NCI-H2107 treated with DMSO at 0.1 percent for 48 hours (cell line): ENCODE data around the gene ASPHD1.
"Not testable (repeated sequence)": the region's sequence is repeated elsewhere in the genome, so short reads cannot be mapped to it uniquely, and the experiment has no call there.

Experiments used
- DNase-seq: peaks from one replicate; lab custom pipeline; 2025; ENCODE audit not compliant: unreplicated experiment; lab: John Stamatoyannopoulos, UW

ASPHD1 gene

DNA sequence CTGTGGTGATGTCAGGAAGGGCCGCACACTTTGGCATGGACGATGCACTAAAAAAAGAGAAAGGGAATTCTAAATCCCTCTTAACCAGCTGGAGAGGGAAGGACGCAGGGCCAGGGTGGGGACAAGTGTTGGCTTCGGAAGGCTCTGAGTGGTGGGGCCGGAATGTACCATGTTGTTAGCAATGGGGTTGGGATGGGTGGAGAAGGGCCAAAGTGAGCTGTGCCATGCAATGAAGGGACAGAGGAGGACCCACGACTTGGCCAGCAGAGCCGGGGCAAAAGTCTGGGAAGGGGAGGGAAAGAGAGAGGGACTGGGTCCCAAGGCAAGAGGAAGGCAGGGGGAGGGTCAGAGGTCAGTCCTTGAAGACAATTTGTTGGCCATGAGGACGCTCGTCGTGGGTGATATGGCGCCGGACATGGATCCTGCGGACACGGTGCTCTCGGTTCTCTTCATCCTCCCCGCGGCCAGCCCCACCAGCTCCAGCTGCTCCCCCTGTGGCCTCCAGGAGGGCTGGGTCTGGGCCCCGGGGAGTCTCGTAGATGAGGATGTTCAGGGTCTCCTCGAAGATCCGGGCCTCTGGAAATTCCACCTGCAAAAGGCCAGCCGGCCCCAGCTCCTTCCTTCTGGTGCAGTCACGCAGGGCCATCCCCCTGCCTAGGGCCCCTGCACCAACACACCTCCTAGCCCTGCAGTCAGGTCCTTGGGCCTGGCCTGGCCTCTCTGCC, 6.4 kb downstream of the ASPHD1 start:
- no peak for DNase-seq

DNA sequence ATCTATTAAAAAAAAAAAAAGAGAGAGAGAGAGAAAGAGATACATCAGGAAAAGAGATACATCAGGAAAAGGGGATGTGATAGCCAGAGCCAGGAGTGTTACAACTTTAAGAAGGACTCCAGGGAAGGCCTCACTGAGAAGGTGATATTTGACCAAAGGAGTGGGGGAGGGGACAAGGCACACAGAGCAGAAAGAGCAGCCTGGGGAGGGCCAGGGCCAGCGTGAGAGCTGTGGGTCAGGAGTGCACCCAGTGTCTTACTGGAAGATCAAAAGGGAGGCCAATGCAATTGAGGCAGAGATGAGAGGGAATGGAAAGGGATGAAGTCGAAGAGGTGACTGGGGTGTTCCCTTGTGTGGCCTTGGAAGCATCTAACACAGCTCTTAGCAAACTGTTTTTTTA, 7.7 kb downstream of the ASPHD1 start:
- DNase-seq = no peak

DNA sequence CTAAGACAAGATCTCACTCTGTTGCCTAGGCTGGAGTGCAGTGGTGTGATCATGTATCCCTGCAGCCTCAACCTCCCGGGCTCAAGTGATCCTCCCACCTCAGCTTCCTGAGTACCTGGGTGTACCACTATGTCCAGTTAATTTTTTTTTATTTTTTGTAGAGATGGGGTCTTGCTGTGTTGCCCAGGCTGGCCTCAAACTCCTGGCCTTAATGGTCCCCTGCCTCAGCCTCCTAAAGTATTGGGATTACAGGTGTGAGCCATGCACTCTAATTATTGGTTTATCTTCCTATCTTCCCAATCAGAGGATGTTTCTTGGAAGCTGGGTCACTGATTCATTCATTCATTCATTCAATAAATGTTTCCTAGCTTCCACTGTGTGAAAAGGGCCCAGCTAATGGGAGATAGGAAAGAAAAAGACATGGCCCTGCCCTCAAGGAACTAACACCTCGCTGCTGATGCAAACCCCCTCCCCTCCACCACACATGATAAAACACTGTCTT, 8.5 kb downstream of the ASPHD1 start:
- no peak for DNase-seq

DNA sequence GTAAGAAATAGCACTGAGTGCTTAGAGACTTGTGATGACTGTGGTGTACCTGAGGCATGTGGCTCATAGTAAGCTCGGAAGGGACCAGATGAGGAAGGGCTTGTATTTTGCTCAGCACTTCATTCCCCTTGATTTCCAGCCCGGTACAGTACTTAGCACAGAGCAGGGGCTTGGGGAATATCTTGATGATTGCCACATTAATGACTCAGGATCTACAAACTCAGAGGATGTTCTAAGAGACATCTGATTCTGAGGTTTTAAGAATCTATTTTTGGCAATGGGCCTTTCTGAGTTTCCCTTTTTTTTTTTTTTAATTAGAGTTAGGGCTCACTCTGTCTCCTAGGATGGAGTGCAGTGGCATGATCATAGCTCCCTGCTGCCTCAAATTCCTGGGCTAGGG, 9.1 kb downstream of the ASPHD1 start:
- DNase-seq = no peak

DNA sequence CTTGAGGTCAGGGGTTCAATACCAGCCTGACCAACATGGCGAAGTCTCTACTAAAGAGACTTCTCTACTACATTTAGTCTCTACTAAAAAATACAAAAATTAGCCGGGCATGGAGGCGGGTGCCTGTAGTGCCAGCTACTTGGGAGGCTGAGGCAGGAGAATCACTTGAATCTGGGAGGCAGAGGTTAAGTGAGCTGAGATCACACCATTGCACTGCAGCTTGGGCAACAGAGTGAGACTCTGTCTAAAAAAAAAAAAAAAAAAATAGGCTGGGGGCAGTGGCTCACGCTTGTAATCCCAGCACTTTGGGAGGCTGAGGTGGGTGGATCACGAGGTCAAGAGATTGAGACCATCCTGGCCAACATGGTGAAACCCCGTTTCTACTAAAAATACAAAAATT, 9.6 kb downstream of the ASPHD1 start:
- not testable (repeated sequence) for DNase-seq

DNA sequence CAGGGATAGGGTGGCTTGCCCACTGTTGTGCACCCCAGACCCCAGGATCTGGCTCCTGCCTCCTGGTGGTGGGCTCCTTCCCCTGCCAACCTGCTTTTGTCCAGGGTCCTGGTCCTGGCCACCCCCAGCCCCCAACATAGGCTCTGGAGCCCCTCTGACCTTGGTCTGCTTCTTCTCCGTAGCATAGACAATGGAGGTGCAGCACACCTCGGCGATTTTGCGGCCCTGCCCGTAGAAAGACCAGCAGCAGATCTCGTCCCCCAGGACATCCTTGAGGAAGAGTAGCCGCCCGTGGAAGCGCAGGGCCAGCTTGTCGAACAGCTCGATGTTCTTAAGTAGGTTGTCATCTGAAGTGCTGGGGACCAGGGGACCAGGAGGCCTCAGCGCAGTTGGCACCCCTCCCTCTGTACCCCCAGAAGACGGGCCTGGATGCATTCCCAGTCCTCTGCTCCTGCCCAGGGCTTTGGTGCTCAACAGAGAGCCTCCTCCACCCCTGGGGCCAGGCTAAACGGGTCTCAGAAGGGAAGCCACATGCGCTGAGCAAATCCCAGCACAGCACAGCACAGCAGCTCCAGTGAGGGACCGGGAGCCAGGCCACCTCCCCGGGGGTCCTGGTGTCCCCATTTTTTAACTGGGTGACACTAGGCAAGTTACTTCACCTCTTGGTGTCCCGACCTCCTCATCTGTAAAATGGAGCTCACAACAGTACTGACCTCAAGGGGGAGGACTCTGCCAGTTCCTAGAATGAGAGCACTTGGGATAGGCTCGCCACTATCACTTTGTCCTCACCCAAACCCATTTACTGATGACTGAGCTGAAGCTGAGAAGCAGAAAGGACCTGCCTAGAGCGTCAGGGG, 10.8 kb downstream of the ASPHD1 start:
- DNase-seq = no peak

DNA sequence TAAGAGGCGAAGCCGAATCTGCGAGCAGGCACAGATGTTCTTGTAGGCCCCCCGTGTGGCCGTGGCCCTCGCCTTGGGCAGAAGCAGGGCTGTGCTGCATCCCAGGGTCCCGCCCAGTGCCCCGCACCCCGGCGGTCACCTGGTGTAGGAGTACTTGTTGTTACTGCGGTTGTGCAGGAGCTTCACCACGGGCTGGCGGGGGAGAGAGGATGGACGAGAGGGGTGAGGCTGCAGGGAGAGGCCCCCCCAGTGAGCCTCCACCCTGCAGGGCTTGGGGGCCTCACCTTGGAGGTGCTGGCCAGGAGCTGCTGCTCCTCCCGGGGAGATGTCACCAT, 11.4 kb downstream of the ASPHD1 start:
- no peak for DNase-seq

DNA sequence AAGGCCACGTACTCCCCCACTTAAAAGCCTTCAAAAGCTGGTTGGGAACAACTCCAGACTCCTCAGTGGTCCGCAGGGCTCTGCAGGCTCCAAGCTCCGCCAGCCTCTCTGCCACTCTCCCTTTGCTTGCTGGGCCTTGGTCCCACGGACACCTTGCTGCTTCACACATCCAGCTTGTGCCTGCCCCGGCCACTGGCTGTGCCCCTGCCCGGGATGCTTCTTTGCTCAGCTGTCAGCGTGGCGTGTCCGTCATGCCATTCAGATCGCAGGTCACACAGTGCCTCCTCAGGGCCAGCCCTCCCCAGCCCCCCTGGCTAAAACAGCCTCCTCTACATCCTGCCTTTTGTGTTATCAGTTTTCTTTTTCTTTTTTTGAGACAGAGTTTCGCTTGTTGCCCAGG, 11.8 kb downstream of the ASPHD1 start:
- no peak for DNase-seq

DNA sequence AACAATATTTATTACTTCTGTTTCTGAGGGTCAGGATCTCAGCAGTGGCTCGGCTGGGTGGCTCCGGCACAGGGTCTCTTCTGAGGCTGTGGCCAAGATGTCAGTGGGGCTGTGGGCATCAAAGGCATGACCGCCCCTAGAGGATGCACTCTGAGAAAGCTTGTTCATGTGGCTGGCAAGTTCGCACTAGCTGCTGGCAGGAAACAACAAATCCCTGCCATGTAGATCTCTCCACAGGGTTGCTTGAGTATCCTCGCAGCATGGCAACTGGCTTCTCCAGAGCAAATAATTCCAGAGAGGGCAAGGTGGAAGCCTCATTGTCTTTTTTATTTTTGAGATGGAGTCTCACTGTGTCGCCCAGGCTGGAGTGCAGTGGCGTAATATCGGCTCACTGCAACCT, 13.2 kb downstream of the ASPHD1 start:
- DNase-seq = no peak

DNA sequence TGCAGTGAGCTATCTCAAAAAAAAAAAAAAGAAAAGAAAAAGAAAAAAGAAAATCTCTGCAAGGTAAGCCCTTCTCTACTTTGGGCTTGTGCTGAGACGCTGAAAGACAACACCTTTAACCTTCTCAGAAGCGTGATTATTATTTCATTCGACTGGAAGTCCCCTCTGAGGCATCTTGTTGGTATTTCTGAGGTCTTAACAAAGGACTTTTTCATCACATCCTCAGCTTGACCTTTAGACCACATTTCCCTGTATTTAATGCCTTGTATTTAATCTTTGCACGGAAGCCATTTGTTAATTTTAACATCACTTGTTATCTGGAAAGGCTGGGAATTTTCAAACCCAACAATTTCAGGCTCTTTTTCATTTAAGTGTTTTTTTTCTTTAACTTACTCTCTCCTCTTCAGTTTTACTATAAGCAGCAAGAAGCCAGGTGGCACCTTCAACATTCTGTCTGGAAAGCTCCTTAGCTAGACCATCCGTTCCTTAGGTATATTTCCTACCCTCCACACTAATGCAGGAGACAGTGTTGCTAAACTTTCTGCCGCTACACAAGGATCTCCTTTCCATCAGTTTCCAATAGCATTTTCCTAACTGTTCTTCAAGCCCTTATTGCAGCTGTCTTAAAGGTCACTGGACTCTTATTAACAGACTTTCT, 15.4 kb downstream of the ASPHD1 start:
- DNase-seq = no peak

DNA sequence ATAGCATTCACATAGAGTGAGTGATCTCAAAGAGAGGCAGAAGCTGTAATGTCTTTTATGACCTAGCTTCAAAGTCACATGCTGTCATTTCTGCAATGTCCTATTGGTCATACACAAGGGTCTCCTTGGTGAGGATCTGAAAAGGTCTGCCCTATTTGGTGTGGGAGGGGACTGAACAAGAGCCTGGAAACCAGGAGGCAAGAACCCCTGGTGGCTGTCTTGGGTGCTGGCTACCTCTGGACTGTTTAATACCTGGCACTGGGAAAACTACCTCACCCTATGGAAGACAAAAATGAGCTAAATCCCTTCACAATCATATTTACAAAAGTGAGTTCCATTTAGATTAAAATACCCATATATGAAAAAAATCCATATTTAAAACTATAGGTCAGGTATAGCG, 16.7 kb downstream of the ASPHD1 start:
- DNase-seq = no peak

DNA sequence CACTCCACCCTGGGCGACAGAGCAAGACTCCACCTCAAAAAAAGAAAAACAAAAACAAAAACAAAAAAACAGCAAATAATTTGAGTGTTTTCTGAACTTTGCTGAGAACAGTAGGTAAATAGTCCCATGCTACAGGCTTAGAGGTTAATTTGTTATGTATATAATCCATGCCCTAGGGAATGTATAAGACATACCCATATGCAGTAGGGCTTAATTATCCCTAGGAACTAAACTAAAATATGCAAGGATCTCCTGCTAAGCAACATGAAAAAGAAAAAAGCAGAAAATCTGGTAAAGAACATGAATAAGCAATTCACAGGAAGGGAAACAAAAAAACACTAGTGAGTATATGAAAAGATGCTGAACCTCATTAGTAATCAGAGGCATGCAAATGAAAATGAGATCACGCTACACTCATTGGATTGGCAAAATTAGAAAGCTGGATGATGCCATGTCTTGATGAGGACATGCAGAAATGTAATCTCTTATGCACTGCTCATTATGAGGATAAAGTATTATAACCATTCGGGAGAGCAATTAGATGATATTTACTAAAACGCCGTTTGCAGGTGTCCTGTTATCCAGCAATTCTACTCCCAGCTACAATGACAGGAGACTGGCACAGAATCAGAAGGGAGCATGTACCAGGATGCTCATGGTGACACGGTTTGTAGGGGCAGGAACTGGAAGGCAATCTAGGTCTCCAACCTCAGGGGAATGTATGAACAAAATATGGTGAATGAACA, 20.2 kb downstream of the ASPHD1 start:
- no peak for DNase-seq

DNA sequence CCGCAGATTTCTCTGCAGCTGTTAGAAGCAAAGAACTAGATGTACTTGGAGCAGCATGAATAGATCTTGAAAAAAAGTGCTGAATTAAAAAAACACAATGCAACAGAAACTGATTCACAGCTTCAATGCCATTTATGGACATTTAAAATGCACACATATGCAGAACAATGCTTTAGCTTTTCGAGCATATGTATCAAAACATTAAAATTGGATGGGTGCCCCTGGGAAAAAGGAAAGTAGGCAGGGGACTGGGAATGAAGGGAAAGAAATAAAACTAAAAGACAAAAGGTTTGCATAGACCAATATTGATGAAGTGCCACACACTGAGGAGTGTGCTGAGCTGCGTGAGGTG, 20.7 kb downstream of the ASPHD1 start:
- no peak for DNase-seq

DNA sequence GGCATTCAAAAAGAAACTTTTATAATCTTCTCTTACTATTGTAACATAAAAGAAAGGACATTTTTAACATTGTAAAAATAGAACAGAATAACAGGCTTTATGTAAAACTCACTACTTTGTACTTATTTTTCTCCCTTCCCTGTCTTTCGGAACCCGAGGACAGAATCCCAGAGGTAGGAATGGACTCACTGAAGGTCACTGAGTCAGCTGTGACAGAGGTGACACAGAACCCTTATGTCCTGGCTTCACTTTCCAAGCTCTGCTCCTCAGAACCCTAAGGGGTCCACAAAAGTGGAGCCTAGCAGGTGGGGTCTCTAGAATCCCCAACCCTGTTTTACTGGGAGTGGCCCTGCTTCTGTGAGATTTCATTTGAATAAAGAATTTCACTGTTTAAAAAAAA, 22.0 kb downstream of the ASPHD1 start:
- DNase-seq = no peak

DNA sequence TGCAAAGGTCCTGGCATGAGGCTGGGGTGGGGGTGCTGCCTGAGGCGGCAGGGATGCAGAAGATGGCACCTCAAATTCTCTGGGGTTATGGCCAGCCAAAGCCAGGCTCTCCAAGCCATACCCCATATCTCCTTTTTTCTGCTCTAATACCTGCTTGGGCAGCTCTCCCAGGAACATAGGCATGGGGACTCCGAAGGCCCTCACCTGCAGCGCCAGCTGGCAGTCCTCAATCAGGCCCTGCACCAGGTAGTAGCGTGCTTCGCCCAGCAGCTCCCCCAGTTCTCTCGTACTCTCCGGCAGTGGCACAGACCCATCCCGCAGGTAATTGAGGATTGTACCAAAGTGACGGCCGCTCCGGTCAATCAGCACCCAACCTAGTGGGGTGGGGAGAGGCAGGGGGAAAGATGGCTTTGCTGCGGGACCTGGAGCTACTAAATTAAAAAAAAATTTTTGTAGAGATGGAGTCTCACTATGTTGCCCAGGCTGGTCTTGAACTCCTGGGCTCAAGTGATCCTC, 22.8 kb downstream of the ASPHD1 start:
- DNase-seq = no peak

DNA sequence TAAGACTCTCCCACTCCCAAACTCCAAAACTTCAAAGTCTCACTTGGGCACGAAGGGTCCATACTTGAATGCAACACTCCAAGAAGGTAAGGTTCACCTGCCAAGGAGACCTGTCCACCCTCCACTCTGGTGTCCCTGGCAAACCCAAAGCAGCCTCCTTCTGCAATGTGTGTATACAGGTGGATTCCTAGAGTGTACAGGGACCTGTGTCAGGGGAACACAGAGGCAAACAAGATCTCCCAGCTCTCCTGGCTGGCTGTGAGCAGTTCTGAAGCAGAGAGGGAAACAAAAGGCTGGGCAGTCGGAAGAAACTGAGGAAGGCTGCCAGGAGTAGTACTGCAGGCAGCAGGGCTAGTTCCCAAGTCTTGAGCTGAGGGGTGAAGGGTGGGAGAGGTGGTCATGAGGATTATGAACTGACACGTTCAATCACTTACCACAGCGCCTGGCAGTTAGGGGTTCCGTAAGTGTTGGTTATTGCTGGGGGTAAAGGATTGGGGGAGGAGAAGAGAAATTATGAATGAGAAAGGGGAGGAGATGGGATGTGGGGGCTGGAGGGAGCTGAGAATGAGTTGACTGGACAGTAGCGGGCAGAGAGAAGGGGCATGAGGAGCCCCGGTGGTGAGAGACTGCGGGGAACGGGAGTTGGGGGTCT, 24.9 kb downstream of the ASPHD1 start:
- DNase-seq = no peak

DNA sequence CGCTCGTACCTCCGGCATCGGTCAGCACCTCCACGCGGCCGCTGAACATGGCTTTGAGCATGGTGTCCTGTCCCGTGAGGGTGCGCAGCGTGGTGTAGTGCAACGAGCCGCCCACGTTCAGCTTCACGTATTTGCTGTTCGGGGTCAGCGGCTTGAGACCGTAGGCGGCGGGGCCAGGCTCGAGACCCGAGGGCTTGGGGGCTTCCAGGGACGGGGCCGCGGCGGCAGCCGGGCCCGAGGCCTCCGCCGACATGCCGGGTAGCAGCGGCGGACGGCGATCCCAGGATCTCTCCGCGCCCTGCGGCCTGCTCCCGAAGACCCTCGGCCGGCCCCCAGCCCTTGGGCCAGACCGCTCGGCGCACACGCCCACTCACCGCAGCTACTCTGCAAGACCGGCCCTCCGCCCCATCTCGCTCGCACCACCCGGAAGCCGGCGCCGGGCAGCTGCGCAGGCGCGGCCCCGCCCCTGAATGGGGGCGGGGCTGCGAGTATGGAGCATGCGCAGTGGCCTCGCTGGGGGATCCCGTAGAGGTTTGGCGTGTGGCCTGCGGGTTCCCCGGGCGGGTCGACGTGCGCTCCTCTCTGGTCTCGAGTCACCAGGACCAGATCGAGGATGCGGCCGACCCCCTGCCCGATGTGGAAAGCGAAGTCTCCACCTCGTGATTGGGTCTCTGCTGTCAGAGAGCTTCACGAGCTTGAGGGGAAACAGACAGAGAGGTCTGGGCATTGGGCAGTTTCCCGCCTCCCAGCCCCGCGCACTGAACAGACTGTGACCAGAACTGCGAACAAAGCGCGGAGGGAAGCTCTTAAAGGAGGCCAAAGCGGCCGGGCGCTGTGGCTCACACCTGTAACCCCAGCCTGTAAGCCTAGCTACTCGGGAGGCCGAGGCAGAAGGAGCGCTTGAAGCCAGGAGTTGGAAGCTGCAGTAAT, 25.8 kb downstream of the ASPHD1 start, which contains the start of gene KCTD13:
Gene KCTD13 (minus strand): TSS at position 446 of the 930 bp plus-strand sequence. CDS start 193 bp downstream, at position 253.
- peak; percentile 29 for DNase-seq

DNA sequence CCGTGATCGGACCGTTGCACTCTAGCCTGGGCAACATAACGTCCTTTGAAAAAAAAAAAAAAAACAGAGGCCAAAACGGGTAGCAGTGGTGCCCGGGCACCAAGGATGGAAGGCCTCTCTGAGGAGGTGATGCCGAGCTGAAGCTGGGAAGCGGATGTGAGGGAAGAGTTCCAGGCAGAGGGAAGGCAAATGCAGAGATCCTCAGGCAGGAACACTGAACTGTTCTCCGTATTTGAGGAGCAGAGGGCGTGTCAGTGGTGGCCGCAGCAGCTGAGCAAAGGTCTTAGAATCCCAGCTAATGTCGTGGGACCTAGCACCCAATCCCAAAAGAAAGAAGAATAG, 26.4 kb downstream of the ASPHD1 start:
- DNase-seq = peak; percentile 35

DNA sequence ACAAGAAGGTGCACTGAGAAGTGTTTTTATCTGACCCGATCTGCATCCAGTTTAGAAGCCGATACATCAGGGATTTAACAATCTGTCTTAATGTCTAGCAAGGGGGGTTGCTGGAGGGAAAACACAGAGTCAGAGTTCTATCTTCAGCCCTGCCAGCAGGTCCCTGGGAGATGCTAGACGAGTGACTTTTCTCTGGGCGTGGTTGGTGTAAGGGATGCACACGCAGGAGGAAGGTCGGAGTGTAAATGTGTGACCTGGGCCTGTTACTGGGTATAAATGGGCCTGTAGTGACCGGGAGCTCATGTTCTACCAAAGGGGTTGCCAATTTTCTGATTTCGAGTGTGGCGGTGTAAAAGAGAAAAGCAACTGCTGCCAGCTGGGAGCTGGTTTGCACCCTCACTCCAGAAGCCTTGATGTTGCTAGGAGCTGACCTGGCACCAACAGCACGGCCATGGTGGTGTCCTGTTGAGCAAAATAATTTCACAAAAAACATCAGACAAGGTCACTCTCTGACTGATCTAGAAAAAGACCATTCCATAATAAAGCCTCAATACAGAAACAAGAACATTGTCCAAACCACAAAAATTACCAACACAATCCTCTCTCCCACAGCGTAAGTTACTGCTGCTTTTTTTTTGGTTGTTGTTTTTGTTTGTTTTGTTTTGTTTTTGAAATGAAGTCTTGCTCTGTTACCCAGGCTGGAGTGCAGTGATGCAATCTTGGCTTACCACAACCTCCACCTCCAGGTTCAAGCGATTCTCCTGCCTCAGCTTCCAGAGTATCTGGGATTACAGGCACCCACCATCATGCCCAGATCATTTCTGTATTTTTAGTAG, 27.0 kb downstream of the ASPHD1 start:
- peak; percentile 35 for DNase-seq
